Measurements from ENCODE around the gene ARID1B.

ARID1B gene

GRCh38 chr6:156826290-156826955, 49.2 kb downstream of the ARID1B start:
- no peak for DNase-seq (ENCODE audit: low spot score)

- no peak for DNase-seq (ENCODE audit: low spot score)
These were observed 50.2 kb downstream of the ARID1B start for GRCh38 chr6:156827382-156827781.

- DNase-seq (ENCODE audit: low spot score), result peak; percentile 73
These were observed 51.1 kb downstream of the ARID1B start for GRCh38 chr6:156828280-156828703.

DNA sequence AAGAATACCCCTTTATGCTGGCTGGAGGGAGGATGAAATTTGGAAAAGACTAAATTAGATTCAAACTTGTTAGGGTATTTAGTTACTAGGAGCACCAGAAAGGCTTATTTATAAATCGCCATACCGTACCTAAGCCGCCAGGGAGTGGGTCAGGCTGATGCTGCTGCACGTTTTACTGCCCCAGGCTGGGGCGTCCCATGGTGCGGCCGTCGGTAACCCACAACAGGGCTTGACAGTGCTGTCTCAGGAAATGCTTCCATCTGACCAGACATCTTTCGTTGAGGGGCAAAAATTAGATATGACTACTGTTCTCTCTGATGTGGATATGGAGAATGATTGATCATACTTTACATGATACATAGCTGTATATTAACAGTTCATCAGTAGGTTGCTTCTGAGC, 52.9 kb downstream of the ARID1B start:
- DNase-seq (ENCODE audit: low spot score), result no peak

- peak; percentile 51 for DNase-seq (ENCODE audit: low spot score)
These were observed 55.1 kb downstream of the ARID1B start for GRCh38 chr6:156832231-156832647.

DNA sequence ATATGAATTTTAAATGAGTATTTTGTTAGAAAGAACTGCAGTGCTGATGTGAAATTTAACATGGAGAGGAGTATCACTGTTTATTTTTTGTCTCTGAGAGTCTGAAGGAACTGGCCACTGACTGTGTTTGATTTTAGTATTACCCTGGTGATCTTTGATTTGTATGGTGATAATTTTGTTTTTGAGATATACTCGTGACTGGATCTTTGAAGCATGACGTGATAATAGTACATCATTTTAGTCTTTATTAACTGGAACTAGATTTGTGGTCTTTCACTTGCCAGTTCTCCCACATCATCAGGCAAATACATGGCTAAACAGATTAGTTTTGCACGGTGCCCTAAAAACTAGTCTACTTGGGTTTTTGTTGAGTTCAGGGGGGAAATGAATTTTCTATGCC, 55.5 kb downstream of the ARID1B start:
- DNase-seq (ENCODE audit: low spot score), result no peak

DNA sequence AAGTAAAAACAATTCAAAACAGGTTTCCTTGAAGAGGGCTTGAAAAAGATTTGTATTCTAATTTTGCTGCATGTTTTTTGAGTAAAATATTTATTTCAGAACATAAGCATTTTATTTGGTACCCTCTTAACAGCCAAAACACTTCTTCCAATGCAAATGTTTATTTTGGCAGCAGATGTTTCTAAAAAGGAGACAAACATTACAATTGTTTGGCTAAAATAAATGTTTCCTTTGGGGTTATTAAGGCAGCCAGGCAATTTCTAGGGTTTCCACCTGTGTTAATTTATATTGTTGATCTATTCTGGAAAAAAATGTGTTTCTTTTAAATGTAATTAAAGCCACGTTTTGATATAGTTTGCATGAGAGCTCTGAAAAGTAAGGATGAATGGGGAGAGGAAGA, 56.6 kb downstream of the ARID1B start:
- DNase-seq (ENCODE audit: low spot score), result no peak

GRCh38 chr6:156839129-156839528, 62.0 kb downstream of the ARID1B start:
- DNase-seq (ENCODE audit: low spot score), result no peak

DNA sequence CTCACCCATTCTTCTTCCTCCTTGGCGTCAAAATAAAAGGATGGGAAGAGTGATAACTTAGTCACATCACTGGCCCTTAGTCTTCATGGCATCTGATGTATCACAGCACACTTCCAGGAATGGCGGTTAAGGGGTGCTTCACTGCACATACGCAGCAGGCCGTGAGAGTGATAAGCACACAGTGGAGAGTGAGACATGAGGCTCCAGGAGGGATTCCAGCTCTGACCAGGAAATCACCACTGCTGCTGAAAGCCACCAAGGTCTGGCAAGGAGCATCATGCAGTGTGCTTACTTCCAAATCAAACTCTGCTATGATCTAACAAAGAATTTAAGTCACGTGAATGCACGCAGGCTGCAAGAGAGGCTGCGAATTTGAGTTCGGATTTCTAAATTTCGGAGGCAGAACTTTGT, 62.4 kb downstream of the ARID1B start:
- DNase-seq (ENCODE audit: low spot score), result peak; percentile 28

- no peak for DNase-seq (ENCODE audit: low spot score)
These were observed 63.0 kb downstream of the ARID1B start for GRCh38 chr6:156840136-156840535.

GRCh38 chr6:156840606-156841005, 63.4 kb downstream of the ARID1B start:
- no peak for DNase-seq (ENCODE audit: low spot score)

- DNase-seq (ENCODE audit: low spot score), result no peak
These were observed 64.3 kb downstream of the ARID1B start for GRCh38 chr6:156841508-156841907.

DNA sequence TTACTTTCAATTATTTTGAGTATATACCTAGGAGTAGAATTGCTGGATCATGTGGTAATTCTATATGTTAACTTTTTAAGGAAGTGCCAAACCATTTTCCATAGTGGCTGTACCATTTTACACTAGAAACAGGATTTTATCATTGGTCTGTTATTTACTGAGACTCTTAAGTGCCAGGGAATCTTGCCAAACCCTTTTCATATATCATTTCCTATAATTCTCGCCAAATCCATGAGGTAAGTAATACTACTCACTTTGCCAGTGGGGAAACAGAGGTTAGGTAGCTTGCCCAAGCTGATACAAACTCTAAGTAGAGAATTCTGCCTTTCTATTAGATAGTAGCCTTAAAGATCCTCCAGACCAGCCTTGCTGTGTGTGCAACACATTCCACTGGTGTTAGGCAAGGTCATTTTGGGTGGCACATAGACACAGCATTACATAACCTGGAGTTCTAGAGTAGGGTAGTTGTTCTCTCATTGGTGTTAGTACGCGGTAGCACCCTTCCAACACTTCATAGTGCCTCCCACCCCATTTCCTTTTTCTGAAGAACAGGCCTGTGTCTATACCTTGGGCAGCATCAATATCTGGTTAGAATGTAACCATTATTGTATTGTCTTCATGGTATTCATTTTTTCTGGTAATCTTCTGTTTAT, 65.5 kb downstream of the ARID1B start:
- no peak for DNase-seq (ENCODE audit: low spot score)

DNA sequence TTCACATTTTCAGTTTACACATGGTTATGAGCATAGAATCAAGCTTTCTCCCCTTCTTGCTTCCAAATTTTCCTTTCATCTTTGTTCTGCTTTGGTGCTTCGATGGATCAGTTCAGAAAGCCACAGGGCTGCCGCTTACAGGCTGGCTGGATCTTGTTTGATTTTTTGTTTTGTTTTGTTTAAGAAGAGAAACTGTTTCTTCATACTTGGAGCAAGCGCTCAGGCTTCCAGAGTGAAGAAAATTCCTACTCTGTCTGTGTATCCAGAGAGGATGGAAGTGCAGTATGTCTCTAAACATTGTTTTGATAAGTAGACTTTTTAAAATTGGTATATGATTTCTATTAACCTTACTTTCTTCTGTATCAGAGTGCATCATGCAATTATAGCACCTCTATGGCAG, 66.9 kb downstream of the ARID1B start:
- DNase-seq (ENCODE audit: low spot score), result no peak

- no peak for DNase-seq (ENCODE audit: low spot score)
These were observed 68.4 kb downstream of the ARID1B start for GRCh38 chr6:156845454-156846155.

DNA sequence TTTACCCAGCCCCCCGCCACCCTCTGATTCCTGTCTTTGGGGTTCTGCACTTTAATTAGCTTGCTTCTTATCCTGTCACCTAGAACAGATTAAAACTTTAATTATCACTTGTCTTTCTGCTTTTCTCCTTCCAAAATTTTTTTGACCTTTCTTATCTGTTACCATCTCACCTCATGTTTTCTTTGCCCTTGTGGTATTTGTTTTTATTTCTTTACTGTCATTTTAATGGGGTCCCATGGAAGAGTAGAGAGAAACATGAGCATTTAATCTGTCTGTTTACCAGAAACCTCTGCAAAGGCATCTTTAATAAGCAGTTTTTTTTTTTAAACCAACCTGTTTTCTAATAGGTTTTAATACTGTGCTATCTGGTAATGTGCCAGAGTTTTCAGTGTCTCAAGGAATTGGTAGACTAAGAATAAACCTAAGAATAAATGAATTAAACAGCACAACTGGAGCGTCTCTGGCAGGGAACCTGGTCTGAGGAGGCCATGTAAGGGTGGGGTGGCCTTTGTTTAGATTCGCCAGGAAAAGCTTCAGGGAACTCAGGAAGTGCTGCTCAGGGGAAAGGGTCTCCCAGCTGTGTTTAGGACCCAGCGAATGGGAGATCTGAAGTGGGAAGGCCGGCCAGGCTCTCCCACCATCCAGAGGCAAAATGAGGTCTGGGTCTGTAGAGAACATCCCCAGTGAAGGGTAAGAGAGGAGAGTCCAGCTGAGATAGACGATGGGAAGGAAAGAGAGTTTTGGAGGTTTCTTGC, 69.8 kb downstream of the ARID1B start:
- no peak for DNase-seq (ENCODE audit: low spot score)

- DNase-seq (ENCODE audit: low spot score), result no peak
These were observed 70.9 kb downstream of the ARID1B start for GRCh38 chr6:156848123-156848522.

DNA sequence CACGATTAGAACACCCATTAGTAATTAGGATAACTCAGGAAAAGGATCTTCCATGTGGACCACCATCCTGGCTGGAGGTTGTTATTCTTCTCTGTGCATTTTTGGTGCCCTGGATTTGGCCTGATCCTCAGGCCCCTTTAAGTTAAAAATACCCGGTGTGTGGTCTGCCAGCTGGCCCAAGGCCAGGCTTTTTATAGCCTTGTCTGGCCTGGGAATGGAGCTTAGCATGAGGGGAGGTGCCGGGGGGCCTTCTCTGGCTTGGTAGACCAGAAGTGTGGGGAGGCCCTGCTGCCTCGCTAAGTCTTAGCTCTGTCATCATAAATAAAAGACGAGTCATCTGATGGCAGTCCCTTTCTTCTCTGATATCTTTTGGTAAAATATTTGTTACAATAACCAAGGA, 71.4 kb downstream of the ARID1B start:
- no peak for DNase-seq (ENCODE audit: low spot score)

DNA sequence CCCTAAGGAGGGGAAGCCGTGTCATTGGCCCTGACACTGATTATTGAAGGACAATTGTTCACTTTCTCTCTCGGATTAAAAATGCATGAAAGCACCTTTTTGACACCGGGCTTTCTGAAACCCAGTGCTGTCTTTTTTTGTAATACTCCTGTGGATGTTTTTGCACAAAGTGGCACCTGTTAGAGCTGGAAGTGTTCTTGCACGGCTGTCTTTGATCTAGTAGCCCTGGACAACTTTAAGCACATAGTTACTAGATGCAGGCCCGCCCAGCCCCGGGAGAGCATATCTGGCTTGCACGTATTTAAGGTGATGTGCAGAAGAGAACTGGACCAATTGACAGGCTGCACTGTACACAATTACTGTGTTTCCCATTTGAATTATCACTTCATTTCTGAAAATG, 72.6 kb downstream of the ARID1B start:
- DNase-seq (ENCODE audit: low spot score), result no peak

DNA sequence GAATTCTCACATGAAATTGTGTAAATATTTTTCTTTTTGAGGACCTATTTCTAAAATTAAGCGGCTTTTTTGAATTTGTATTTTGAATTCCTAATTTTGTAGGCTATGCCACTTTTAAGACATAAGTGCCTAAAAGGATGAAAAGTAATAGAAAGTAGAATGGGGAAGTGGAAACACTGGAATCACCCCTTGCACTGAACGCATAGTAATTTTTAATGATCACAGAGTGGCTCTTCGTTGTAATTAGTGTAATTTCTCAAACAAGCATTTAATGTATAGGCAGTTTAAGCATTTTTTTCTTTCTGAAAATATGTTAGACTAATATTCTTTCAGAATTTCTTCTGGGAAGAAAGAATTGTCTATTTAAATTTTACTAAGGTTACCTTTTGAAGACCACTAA, 73.2 kb downstream of the ARID1B start:
- no peak for DNase-seq (ENCODE audit: low spot score)

- DNase-seq (ENCODE audit: low spot score), result no peak
These were observed 74.3 kb downstream of the ARID1B start for GRCh38 chr6:156851454-156851921.

DNA sequence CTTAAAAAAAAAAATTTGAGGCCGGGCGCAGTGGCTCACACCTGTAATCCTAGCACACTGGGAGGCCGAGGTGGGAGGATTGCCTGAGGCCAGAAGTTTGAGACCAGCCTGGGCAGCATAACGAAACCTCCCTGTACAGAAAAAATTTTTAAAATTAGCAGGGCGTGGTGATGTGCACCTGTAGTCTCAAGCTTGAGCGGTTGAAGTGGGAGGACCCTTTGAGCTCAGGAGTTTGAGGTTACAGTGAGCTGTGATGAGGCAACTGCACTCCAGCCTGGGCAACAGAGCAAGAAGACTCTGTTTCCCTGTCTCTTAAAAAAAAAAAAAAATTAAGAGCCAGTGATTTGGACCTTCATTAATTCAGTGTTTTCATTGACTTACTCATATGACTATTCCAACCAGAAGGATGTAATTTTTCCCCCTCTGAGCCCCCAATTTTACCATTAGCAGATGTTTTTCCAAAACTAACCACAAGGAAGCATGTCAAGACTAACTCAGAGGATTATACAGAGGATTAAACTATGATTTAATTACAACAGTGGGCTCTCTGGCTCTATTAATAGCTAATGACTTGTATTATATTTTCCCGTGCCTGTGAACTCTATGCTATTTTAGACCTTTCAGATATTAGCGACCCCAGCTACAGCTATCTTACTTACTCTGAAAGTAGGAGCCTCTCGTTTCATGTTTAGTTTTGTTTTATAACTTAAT, 75.1 kb downstream of the ARID1B start:
- no peak for DNase-seq (ENCODE audit: low spot score)

All from AG08396 (cell line).